Measurements from ENCODE around the gene SCARB1.

SCARB1 gene

GRCh38 chr12:124816295-124816854, 47.3 kb downstream of the SCARB1 start:
- no peaks in the 10 kb centered on the region for H3K9me3 ChIP-seq (ENCODE audit: control insufficient read depth, insufficient read depth, low read depth, low read length)
- no peak overlapping the region for H3K27ac ChIP-seq (ENCODE audit: extremely low read depth, low read depth, low read length)
- POLR2A ChIA-PET = no interaction called here
- CTCF ChIA-PET = interaction anchor here (1.0 kb wide), 1 partner anchor 90 kb away, joined by 3 read pairs; no protein-coding TSS in a partner anchor
- TF ChIP-seq ZSCAN16 (tag by site-specific recombination; IDR thresholded peaks at IDR 0.05) (peak; percentile 51; the same call in 1 of the 2 replicates), GLIS2 (tag by site-specific recombination; IDR thresholded peaks at IDR 0.05) (no peak), ZNF596 (tag by site-specific recombination; IDR thresholded peaks at IDR 0.05) (no peak), ZNF366 (tag by site-specific recombination; conservative IDR thresholded peaks at IDR 0.05) (no peak), PRDM6 (tag by site-specific recombination; IDR thresholded peaks at IDR 0.05) (no peak), ZNF274 (IDR thresholded peaks at IDR 0.05; ENCODE audit: low read length) (no peak), ZNF274 (tag by site-specific recombination; IDR thresholded peaks at IDR 0.05; ENCODE audit: borderline replicate concordance) (no peak), ZNF664 (tag by site-specific recombination; IDR thresholded peaks at IDR 0.05) (0 out of 2 replicates have a peak, but pooled peaks have one; percentile 41), ZNF600 (tag by site-specific recombination; IDR thresholded peaks at IDR 0.05) (no peak)
- H3K4me1 ChIP-seq (ENCODE audit: control insufficient read depth, insufficient read depth, low read length) = no peaks in the 10 kb centered on the region
- H3K4me3 ChIP-seq (ENCODE audit: low read depth, low read length) = no peak overlapping the region
- H3K36me3 ChIP-seq (ENCODE audit: control insufficient read depth in 2 of 2, insufficient read depth in 1 of 2, low read length in 2 of 2) = peaks cover 7 to 41% of the 10 kb centered on the region in 2 experiments; a peak in 2 of 3 replicates

DNA sequence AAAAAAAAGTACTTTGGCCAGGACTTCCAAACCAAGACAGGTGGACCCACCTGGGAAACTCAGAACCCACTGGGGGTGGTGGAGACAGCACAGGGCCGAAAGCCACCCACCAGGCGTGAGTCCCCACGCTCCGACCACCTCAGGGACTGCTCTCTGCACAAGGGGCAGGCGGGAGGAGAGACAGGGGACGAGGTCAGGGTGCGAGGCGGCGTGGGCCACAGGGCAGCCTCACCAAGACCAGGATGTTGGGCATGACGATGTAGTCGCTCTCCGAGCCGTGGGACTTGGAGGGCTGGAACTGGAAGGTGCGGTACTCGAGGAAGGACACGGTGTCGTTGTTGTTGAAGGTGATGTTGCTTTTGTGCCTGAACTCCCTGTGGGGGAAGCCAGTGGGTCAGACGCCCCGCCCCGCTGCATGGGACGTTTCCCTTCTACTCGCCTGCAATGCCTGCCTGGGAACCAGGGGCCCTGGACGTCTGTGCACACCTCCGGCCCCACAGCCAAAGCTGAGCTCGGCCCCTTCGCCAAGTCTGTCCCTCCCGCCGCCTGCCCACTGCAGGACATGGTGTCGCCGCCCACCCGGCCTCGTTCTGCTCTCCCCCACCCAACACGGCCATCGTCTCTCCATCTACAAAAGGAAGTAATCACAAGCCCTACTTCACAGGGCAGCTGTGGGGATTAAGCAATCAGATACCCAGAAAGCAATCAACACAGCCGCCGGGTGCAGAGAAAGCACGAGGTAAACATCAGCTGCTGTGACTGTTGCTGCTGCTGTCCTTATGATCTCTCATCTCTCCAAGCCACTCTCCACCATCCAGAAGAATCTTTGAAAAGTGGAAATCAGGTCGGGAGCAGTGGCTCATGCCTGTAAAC, 48.7 kb downstream of the SCARB1 start:
- Histone ChIP-seq H3K27ac (ENCODE audit: extremely low read depth, low read depth, low read length) (no peak overlapping the region), H3K4me3 (ENCODE audit: low read depth, low read length) (no peak overlapping the region), H3K4me1 (ENCODE audit: control insufficient read depth, insufficient read depth, low read length) (no peaks in the 10 kb centered on the region), H3K9me3 (ENCODE audit: control insufficient read depth, insufficient read depth, low read depth, low read length) (no peaks in the 10 kb centered on the region), H3K36me3 (ENCODE audit: control insufficient read depth in 2 of 2, insufficient read depth in 1 of 2, low read length in 2 of 2) (peaks cover 7 to 41% of the 10 kb centered on the region in 2 experiments; a peak in 2 of 3 replicates)
- ChIA-PET CTCF (interaction anchor here (0.7 kb wide), 1 partner anchor 95 kb away, joined by 3 read pairs; no protein-coding TSS in a partner anchor), POLR2A (interaction anchor here (0.6 kb wide), 1 partner anchor 23 kb away, joined by 3 read pairs; no protein-coding TSS in a partner anchor)
- TF ChIP-seq ZNF785 (tag by site-specific recombination; IDR thresholded peaks at IDR 0.05) = no peak
- no peak for TF ChIP-seq ZNF184 (tag by site-specific recombination; IDR thresholded peaks at IDR 0.05)
- TF ChIP-seq, protein P1, sequence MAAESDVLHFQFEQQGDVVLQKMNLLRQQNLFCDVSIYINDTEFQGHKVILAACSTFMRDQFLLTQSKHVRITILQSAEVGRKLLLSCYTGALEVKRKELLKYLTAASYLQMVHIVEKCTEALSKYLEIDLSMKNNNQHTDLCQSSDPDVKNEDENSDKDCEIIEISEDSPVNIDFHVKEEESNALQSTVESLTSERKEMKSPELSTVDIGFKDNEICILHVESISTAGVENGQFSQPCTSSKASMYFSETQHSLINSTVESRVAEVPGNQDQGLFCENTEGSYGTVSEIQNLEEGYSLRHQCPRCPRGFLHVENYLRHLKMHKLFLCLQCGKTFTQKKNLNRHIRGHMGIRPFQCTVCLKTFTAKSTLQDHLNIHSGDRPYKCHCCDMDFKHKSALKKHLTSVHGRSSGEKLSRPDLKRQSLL (tag by site-specific recombination; IDR thresholded peaks at IDR 0.05) = no peak
- no peak for TF ChIP-seq ZNF701 (tag by site-specific recombination; IDR thresholded peaks at IDR 0.05)
- no peak for TF ChIP-seq ZNF692 (tag by site-specific recombination; IDR thresholded peaks at IDR 0.05)
- TF ChIP-seq ZFHX2 (tag by site-specific recombination; conservative IDR thresholded peaks at IDR 0.05) = no peak
- peak; percentile 29; the same call in 1 of the 2 replicates for TF ChIP-seq EGR2 (tag by site-specific recombination; IDR thresholded peaks at IDR 0.05; ENCODE audit: low read depth)
- TF ChIP-seq, protein P2, sequence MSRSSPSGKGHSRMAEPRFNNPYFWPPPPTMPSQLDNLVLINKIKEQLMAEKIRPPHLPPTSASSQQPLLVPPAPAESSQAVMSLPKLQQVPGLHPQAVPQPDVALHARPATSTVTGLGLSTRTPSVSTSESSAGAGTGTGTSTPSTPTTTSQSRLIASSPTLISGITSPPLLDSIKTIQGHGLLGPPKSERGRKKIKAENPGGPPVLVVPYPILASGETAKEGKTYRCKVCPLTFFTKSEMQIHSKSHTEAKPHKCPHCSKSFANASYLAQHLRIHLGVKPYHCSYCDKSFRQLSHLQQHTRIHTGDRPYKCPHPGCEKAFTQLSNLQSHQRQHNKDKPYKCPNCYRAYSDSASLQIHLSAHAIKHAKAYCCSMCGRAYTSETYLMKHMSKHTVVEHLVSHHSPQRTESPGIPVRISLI (tag by site-specific recombination; IDR thresholded peaks at IDR 0.05) = no peak
- no peak for TF ChIP-seq ZNF138 (tag by site-specific recombination; IDR thresholded peaks at IDR 0.05; ENCODE audit: borderline replicate concordance)
